Astrocyte (in vitro differentiated cells and primary cell): Measurements from ENCODE around the gene LAIR2.

ENCODE experiments used
- EZH2 ChIP-seq: IDR thresholded peaks from 2 replicates; pipeline ENCODE4 v1.6.1; 2012; ENCODE audit warnings: mild to moderate bottlenecking, low read length, inconsistent platforms; ENCODE audit not compliant: insufficient read depth
- TF ChIP-seq, protein P1 (sequence below): IDR thresholded peaks from 2 replicates; pipeline ENCODE4 v1.5.1; 2011; ENCODE audit warnings: low read depth, mild to moderate bottlenecking, inconsistent platforms, low read length, moderate library complexity; ENCODE audit not compliant: insufficient read depth

DNA sequence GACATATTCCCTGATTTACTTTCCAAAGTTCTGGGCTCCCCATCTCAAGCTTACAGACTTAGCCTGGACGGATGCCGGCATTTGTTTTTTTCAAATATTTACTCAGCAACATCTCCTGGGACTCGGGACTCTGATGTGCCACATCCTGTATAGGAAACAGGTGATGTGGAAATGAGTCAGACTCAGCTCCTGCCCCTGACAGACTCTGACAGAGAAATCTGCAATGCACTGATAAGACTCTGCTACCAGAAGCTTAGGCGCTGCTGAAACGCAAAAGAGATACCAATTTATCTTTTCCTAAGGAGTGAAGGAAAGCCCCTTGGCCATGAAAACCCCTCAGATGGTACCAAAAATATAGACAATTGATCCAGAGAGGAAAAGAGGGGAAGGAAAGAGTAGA is 16.2 kb downstream of the LAIR2 start:
- TF ChIP-seq, protein P1, sequence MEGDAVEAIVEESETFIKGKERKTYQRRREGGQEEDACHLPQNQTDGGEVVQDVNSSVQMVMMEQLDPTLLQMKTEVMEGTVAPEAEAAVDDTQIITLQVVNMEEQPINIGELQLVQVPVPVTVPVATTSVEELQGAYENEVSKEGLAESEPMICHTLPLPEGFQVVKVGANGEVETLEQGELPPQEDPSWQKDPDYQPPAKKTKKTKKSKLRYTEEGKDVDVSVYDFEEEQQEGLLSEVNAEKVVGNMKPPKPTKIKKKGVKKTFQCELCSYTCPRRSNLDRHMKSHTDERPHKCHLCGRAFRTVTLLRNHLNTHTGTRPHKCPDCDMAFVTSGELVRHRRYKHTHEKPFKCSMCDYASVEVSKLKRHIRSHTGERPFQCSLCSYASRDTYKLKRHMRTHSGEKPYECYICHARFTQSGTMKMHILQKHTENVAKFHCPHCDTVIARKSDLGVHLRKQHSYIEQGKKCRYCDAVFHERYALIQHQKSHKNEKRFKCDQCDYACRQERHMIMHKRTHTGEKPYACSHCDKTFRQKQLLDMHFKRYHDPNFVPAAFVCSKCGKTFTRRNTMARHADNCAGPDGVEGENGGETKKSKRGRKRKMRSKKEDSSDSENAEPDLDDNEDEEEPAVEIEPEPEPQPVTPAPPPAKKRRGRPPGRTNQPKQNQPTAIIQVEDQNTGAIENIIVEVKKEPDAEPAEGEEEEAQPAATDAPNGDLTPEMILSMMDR: no peak
- TF ChIP-seq EZH2: no peak
